SH-SY5Y (cell line): ENCODE measurements around the gene ANKEF1.

Experiments
- GATA2 ChIP-seq: IDR thresholded peaks from 2 replicates; pipeline ENCODE4 v1.6.1; 2011; ENCODE audit warnings: mild to moderate bottlenecking, low read depth, low read length
- GATA3 ChIP-seq: IDR thresholded peaks from 2 replicates; pipeline ENCODE4 v1.6.1; 2011; ENCODE audit warnings: low read depth, mild to moderate bottlenecking, low read length, moderate library complexity

DNA sequence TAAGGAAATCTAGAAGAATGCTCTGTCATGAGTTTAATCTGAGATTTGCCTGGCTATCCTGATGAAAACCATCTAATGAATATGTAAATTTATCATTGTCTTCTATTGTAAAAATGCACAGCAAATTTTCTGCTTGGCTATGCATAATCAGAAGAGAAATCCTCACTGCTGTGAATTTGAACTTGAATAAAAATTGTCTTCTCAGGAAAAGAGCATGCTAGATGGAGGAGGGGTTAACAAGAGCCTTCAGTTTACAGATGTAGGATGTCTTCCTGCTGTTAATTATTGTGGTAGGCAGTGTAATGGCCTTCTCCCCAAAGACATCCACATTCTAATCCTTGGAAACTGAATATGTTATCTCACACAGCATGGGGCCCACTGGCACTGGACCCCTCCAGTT, 45.8 kb downstream of the ANKEF1 start:
- TF ChIP-seq GATA3: no peak
- TF ChIP-seq GATA2: no peak
